Cardiac muscle cell (in vitro differentiated cells and primary cell): ENCODE results near the gene OTUD4. TPM values are rescaled to one million over a fixed set of nuclear protein-coding genes. Genes with fewer than 3 reads are reported as not detected.

Experiments used
- DNase-seq, 2 donors: peaks; one replicate each; pipeline versions ENCODE4 v3.0.0 to v3.0.0-alpha.2; 2010 to 2017; ENCODE audit warnings: low read depth in 1 of 2, low spot score in 1 of 2
- H3K27ac ChIP-seq: fragments of 200-600 bp; sonication (generic); 2 replicates; pipeline ENCODE4 v1.5.1; 2016
- H3K27me3 ChIP-seq: fragments of 200-600 bp; sonication (generic); 2 replicates; pipeline ENCODE4 v1.6.0; 2016; ENCODE audit warnings: control low read depth
- H3K36me3 ChIP-seq: fragments of 200-600 bp; sonication (generic); 2 replicates; pipeline ENCODE4 v1.5.1; 2016; ENCODE audit warnings: control low read depth
- H3K4me1 ChIP-seq: fragments of 200-600 bp; sonication (generic); 2 replicates; pipeline ENCODE4 v1.8.1; 2017; ENCODE audit warnings: low read depth, mild to moderate bottlenecking, mixed run types
- H3K4me3 ChIP-seq: fragments of 200-600 bp; sonication (generic); 2 replicates; pipeline ENCODE4 v1.5.1; 2016; ENCODE audit warnings: mild to moderate bottlenecking
- H3K9me3 ChIP-seq: fragments of 200-600 bp; sonication (generic); 2 replicates; pipeline ENCODE4 v1.5.1; 2017; ENCODE audit warnings: low read depth, mild to moderate bottlenecking, control low read depth
- polyA plus RNA-seq: library from polyadenylated mRNA; unstranded; fragments of >200 nt; fragmentation: Nextera tagmentation; extraction: Ambion mirVana; gene quantifications from 2 replicates; pipeline ENCODE4 v1.2.1, GENCODE V29; 2016
- total RNA-seq: library from RNA; depleted of rRNA; stranded (reverse); fragments of >200 nt; gene quantifications from 2 replicates; pipeline ENCODE4 v1.2.3, GENCODE V29; 2016
- TF ChIP-seq, protein P1 (sequence below): IDR thresholded peaks from 2 replicates; pipeline ENCODE4 v1.5.1; 2012; ENCODE audit warnings: low read depth, mild to moderate bottlenecking, low read length

Gene OTUD4
- total and polyA plus RNA-seq, 2 experiments from 2014 or later = 22.9 to 26.4 TPM

DNA sequence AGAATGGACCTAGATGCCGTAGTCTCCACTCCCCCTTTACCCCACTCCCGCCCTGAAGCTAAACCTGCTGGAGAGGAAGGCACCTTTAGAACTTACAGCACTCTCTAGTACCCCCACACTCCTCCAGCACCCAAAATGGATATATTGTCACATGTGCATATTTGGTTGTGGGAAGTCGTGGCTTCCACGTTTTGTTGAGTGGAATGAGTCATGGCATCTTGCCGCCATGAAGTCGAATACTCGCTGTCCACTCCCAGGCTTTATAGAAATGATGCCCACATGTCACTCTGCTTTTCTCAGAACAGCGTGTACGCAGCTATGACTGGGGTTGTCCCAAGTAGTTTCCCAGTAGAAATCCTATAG lies 81.7 kb downstream of the OTUD4 start:
- Histone ChIP-seq H3K4me1 (peaks cover 8% of the 10 kb centered on the region), H3K4me3 (peak overlapping the region; percentile 65), H3K27ac (peak overlapping the region; percentile 95), H3K9me3 (no peaks in the 10 kb centered on the region), H3K27me3 (no peaks in the 10 kb centered on the region), H3K36me3 (peaks cover 9% of the 10 kb centered on the region)
- peak; percentile 41 to 57 for DNase-seq
- TF ChIP-seq, protein P1, sequence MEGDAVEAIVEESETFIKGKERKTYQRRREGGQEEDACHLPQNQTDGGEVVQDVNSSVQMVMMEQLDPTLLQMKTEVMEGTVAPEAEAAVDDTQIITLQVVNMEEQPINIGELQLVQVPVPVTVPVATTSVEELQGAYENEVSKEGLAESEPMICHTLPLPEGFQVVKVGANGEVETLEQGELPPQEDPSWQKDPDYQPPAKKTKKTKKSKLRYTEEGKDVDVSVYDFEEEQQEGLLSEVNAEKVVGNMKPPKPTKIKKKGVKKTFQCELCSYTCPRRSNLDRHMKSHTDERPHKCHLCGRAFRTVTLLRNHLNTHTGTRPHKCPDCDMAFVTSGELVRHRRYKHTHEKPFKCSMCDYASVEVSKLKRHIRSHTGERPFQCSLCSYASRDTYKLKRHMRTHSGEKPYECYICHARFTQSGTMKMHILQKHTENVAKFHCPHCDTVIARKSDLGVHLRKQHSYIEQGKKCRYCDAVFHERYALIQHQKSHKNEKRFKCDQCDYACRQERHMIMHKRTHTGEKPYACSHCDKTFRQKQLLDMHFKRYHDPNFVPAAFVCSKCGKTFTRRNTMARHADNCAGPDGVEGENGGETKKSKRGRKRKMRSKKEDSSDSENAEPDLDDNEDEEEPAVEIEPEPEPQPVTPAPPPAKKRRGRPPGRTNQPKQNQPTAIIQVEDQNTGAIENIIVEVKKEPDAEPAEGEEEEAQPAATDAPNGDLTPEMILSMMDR = no peak

DNA sequence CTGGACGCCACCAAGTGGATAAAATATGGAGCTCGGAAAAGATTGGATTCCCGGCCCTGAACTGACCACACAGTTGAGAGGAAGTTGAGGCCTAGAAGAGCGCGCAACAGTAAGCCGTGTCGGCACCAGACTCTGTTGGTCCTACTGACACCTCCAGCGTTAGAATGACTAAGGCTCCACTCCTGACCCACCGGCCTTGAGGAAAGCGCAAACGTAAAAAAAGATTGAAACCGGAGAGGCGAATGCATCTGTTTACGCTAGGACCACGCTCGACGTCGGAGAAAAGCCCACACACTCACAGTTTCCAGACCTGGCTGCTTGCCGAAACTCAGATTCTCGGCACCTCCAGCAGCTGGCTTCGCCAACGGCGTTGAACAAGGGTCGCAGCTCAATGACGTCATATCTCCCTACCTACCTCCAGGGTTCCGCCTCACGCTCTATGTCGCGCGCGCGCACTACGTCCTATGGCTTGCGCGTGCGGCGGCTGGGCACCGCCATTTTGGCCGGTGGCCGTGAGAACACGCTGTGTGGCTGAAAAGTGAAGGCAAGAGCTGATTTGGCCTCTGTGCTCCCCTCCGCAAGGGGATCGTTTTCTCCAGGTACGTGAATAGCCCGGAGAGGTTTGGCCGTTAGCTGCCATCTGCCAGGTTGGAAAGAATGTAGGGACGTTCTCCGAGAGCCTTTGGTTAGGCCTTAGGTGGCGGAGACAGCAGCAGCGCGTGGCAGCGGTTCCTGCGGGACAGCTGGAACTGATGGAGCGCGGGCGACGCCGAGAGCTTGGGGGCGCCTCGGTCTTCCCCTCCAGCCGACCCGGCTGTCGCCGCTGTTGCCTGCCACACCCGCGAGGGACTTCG lies 82.3 kb downstream of the OTUD4 start, which contains the start of the genes ABCE1 and ANAPC10:
Gene ABCE1 (plus strand): TSS at position 491 of the 854 bp plus-strand sequence. CDS start 6,102 bp downstream, outside the sequence.
Gene ANAPC10 (minus strand): TSS at position 376 of the 854 bp plus-strand sequence. CDS start 2,097 bp downstream, outside the sequence.
- Histone ChIP-seq H3K27me3 (no peaks in the 10 kb centered on the region), H3K4me3 (peak within 1 kb of the TSS; percentile 65), H3K4me1 (peaks cover 8% of the 10 kb centered on the region), H3K27ac (peak within 1 kb of the TSS; percentile 95), H3K36me3 (peaks cover 9% of the 10 kb centered on the region), H3K9me3 (no peaks in the 10 kb centered on the region)
- TF ChIP-seq, protein P1 = peak; percentile 38
- peak; percentile 99 to 100 for DNase-seq

DNA sequence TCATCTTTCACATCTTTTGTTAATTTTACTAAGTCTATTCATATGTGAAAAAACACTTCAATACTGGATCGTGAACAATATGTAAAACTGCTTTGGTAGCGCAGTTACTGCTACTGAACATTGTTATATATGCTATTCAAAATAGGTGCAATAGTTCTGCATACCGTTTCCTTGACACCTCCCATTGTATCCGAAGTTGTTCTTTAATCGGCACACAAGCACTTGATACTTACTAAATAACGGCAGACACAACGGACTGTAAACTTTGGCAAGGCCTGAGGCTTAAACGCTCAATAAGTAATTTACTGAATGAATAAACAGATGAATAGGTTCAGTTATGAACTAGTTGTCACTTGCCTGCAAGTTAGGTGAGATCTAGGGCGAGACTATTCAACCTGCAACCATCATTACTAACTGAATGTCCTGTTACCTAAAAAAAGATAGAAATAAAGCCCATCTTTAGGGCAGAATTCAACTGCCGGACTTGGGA lies 83.0 kb downstream of the OTUD4 start:
- DNase-seq = no peak
- TF ChIP-seq, protein P1 = no peak
- Histone ChIP-seq H3K4me1 (peaks cover 8% of the 10 kb centered on the region), H3K4me3 (peak overlapping the region; percentile 65), H3K9me3 (no peaks in the 10 kb centered on the region), H3K27me3 (no peaks in the 10 kb centered on the region), H3K27ac (peak overlapping the region; percentile 95), H3K36me3 (peaks cover 9% of the 10 kb centered on the region)

DNA sequence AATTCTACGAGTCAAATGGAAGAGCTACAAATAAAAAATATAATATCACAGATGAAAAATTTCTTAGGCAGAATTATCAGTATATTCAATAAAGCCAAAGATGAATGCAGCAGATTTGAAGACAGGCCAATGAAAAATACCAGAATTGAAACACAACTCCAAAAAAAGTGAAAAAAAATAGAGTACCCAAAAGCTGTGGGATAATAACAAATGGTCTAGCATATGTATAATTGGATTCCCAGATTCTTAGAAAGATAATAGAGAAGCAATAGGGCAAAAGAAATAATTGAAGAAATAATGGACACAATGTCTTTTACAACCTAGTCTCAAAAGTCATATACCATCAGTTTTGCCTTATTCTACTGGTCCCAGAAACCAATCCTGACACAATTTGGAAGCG lies 86.8 kb downstream of the OTUD4 start:
- peaks cover 8% of the 10 kb centered on the region for H3K4me1 ChIP-seq
- H3K27me3 ChIP-seq = no peaks in the 10 kb centered on the region
- DNase-seq = no peak
- TF ChIP-seq, protein P1 = no peak
- H3K36me3 ChIP-seq = peaks cover 25% of the 10 kb centered on the region
- no peak overlapping the region for H3K27ac ChIP-seq
- no peak overlapping the region for H3K4me3 ChIP-seq
- no peaks in the 10 kb centered on the region for H3K9me3 ChIP-seq

DNA sequence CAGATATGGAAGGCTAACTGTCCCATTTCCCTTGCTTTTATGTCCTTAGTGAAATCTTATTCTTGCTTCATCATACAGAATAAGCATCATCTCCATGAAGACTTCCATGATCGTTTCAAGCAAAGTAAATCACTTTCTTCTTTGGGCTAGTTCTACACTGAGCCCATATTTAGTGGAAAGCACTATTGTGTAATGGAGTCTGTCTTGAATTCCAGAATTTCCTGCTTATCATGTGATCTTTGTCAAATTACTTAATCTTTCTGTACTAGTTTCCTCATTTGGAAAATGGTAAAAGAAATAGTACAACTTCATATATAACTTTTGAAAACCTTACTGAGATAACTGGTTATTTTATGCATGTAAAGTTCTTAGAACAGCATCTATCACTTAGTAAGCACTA lies 90.0 kb downstream of the OTUD4 start:
- no peaks in the 10 kb centered on the region for H3K4me1 ChIP-seq
- peaks cover 20% of the 10 kb centered on the region for H3K36me3 ChIP-seq
- TF ChIP-seq, protein P1 = no peak
- no peaks in the 10 kb centered on the region for H3K9me3 ChIP-seq
- peak in 1 of 2 donors; percentile 15 for DNase-seq
- H3K27ac ChIP-seq = no peak overlapping the region
- H3K4me3 ChIP-seq = no peak overlapping the region
- no peaks in the 10 kb centered on the region for H3K27me3 ChIP-seq
